Body of pancreas (tissue), 4 donors: Measurements from ENCODE around the gene PBXIP1. TPM values are rescaled to one million over a fixed set of nuclear protein-coding genes. Genes with fewer than 3 reads are reported as not detected.

Source experiments
- ATAC-seq: fragments of 150-250 bp; one replicate; pipeline ENCODE4 v1.9.1; 2016
- DNase-seq, 4 donors: peaks; one replicate each; pipeline ENCODE4 v3.0.0-alpha.2; 2019
- H3K27ac ChIP-seq, 4 donors: fragments of 200-600 bp; sonication (generic); 1 replicate in 3 of 4; 2 replicates in 1 of 4; pipeline versions ENCODE4 v1.5.1 to v1.6.1; 2016 to 2019; ENCODE audit warnings: mild to moderate bottlenecking in 1 of 4, mixed read lengths in 1 of 4, moderate library complexity in 1 of 4
- H3K27me3 ChIP-seq, 2 donors: fragments of 200-600 bp; sonication (generic); one replicate each; pipeline ENCODE4 v1.6.0; 2016; ENCODE audit warnings: mild to moderate bottlenecking in 1 of 2
- H3K36me3 ChIP-seq, 2 donors: fragments of 200-600 bp; sonication (generic); replicated peaks in 1 of 2; 2 replicates each; pipeline ENCODE4 v1.5.1; 2016; ENCODE audit warnings: low read depth in 2 of 2; ENCODE audit not compliant: insufficient read depth in 1 of 2
- H3K4me1 ChIP-seq: fragments of 200-600 bp; sonication (generic); one replicate; pipeline ENCODE4 v1.6.0; 2016
- H3K4me3 ChIP-seq, 2 donors: fragments of 200-600 bp; sonication (generic); 1 replicate in 1 of 2; 2 replicates in 1 of 2; pipeline ENCODE4 v1.5.1; 2016 to 2019
- H3K9me3 ChIP-seq, 3 donors: fragments of 200-600 bp; sonication (generic); 1 replicate in 2 of 3; 2 replicates in 1 of 3; pipeline ENCODE4 v1.5.1; 2016
- CTCF ChIP-seq, 7 experiments: fragments of 450-650 bp in 4 of 7; fragments of 200-600 bp in 3 of 7; sonication (generic) in 3 of 7; IDR thresholded peaks; one replicate each; pipeline ENCODE4 v1.5.1; 2016 to 2019; ENCODE audit warnings: antibody characterized with exemption in 7 of 7
- POLR2A ChIP-seq, 3 donors: fragments of 450-650 bp; IDR thresholded peaks; one replicate each; pipeline ENCODE4 v1.6.1; 2016; ENCODE audit warnings: antibody characterized with exemption in 3 of 3, mild to moderate bottlenecking in 2 of 3
- WGBS, 2 donors: methylation state at CpG; one replicate each; pipeline ENCODE4 v1.1.5; 2017; 5-methylcytosine and 5-hydroxymethylcytosine counted together
- intact Hi-C: fragments of 100-400 bp; cut with DNase I; formaldehyde crosslinking; loops from one replicate; pipeline ENCODE4 v1.15.1; 2023
- total RNA-seq, 2 donors: library from RNA; depleted of rRNA; stranded (reverse); fragments of >200 nt; gene quantifications; one replicate each; pipeline ENCODE4 v1.1.0, GENCODE V29; 2016

PBXIP1 gene
- total RNA-seq = 10 to 100 TPM; 26.0 to 60.7 TPM

GRCh38 chr1:154955718-154956543, at the start of gene PBXIP1:
Gene PBXIP1 (minus strand): TSS chr1:154956099. CDS start chr1:154953721, 2,378 bp downstream.
- WGBS, 2 donors = 0% methylated on average over 18 of the region's 18 CpGs
- Histone ChIP-seq H3K4me1 (peaks cover 52% of the 10 kb centered on the region), H3K27ac (peak within 1 kb of the TSS; percentile 35 to 83 (median 65))

GRCh38 chr1:155005076-155006011, 49.4 kb upstream of the PBXIP1 start:
- no peak for ATAC-seq

More at GRCh38 chr1:154955718-154956543, at the start of gene PBXIP1:
- Histone ChIP-seq H3K9me3 (no peaks in the 10 kb centered on the region), H3K36me3 (peaks cover 0 to 4% of the 10 kb centered on the region in 2 donors), H3K27me3 (no peaks in the 10 kb centered on the region), H3K4me3 (peak within 1 kb of the TSS in 1 of 2 donors; percentile 30)
- peak; percentile 95 for ATAC-seq
- TF ChIP-seq CTCF (IDR thresholded peaks at IDR 0.05) (peak in 4 of 7 experiments; percentile 10 to 27 (median 16)), POLR2A (IDR thresholded peaks at IDR 0.05) (peak in 2 of 3 donors; percentile 55 to 58)
- DNase-seq = peak; percentile 82 to 89 (median 83)
- intact Hi-C loops = no loop called here

GRCh38 chr1:155004352-155005075, 48.6 kb upstream of the PBXIP1 start:
- H3K4me1 ChIP-seq = peaks cover 62% of the 10 kb centered on the region
- DNase-seq = no peak
- peak overlapping the region; percentile 90 to 100 (median 98) for H3K27ac ChIP-seq
- no peaks in the 10 kb centered on the region for H3K36me3 ChIP-seq
- ATAC-seq = no peak
- TF ChIP-seq CTCF (IDR thresholded peaks at IDR 0.05) (no peak), POLR2A (IDR thresholded peaks at IDR 0.05) (no peak)
- 16 to 18% methylated on average over 4 to 5 of the region's 5 CpGs for WGBS, 2 donors
- H3K9me3 ChIP-seq = no peaks in the 10 kb centered on the region
- peak overlapping the region; percentile 70 to 80 for H3K4me3 ChIP-seq
- H3K27me3 ChIP-seq = no peaks in the 10 kb centered on the region
- intact Hi-C loops = no loop called here

More at GRCh38 chr1:155005076-155006011, 49.4 kb upstream of the PBXIP1 start:
- TF ChIP-seq CTCF (IDR thresholded peaks at IDR 0.05) (no peak), POLR2A (IDR thresholded peaks at IDR 0.05) (peak; percentile 24 to 60 (median 51))
- Histone ChIP-seq H3K4me3 (no peak overlapping the region), H3K27me3 (no peaks in the 10 kb centered on the region), H3K9me3 (no peaks in the 10 kb centered on the region), H3K4me1 (peaks cover 63% of the 10 kb centered on the region), H3K36me3 (no peaks in the 10 kb centered on the region), H3K27ac (peak overlapping the region; percentile 90 to 100 (median 98))
- intact Hi-C loops = no loop called here
- DNase-seq = peak; percentile 81 to 92 (median 88)
- WGBS, 2 donors = 2 to 12% methylated on average over 6 to 17 of the region's 17 CpGs

- intact Hi-C loops = no loop called here
- Histone ChIP-seq H3K36me3 (no peaks in the 10 kb centered on the region), H3K9me3 (no peaks in the 10 kb centered on the region), H3K27ac (peak overlapping the region; percentile 90 to 100 (median 98)), H3K4me1 (peaks cover 64% of the 10 kb centered on the region), H3K4me3 (peak overlapping the region; percentile 70 to 80), H3K27me3 (no peaks in the 10 kb centered on the region)
- no peak for ATAC-seq
- peak in 2 of 3 donors; percentile 5 to 16 for TF ChIP-seq POLR2A (IDR thresholded peaks at IDR 0.05)
- TF ChIP-seq CTCF (IDR thresholded peaks at IDR 0.05) = no peak
- peak; percentile 64 to 80 (median 76) for DNase-seq
- 0 to 1% methylated on average over 1 to 34 of the region's 34 CpGs for WGBS, 2 donors
Measured at GRCh38 chr1:155003766-155004351, 48.0 kb upstream of the PBXIP1 start.
